WTC11 (cell line): ENCODE measurements around the gene CADM1. TPM values are rescaled to one million over a fixed set of nuclear protein-coding genes. Genes with fewer than 3 reads are reported as not detected.

Experiments
- ATAC-seq: fragments of 200-7000 bp; cut with Tn5 transposase; 2 replicates; pipeline ENCODE4 v1.10.0; 2021; ENCODE audit warnings: mild to moderate bottlenecking, moderate library complexity
- CTCF ChIA-PET: fragments of 300-600 bp; sonication (Branson Sonifier 250); formaldehyde crosslinking; loops from one replicate; lab custom pipeline; 2021; ENCODE audit warnings: antibody characterized with exemption; lab: Charles Lee
- POLR2A ChIA-PET: fragments of 350-600 bp; sonication (Branson Sonifier 250); formaldehyde crosslinking; loops from one replicate; lab custom pipeline; 2021; ENCODE audit warnings: antibody characterized with exemption; lab: Charles Lee
- DNase-seq: peaks from one replicate; pipeline ENCODE4 v3.0.0; 2021; ENCODE audit warnings: low spot score
- H3K27ac Mint-ChIP-seq: 2 replicates; pipeline ENCODE4 v1.8.0; 2021; ENCODE audit warnings: mixed read lengths
- H3K27me3 Mint-ChIP-seq: 2 replicates; pipeline ENCODE4 v1.8.0; 2021; ENCODE audit warnings: low read depth, mild to moderate bottlenecking, moderate library complexity, mixed read lengths
- H3K36me3 Mint-ChIP-seq: 2 replicates; pipeline ENCODE4 v1.8.0; 2021; ENCODE audit warnings: mixed read lengths
- H3K4me1 Mint-ChIP-seq: 2 replicates; pipeline ENCODE4 v1.8.0; 2022; ENCODE audit warnings: mixed read lengths
- H3K4me3 Mint-ChIP-seq: 2 replicates; pipeline ENCODE4 v1.8.0; 2021; ENCODE audit warnings: mild to moderate bottlenecking, moderate library complexity, mixed read lengths
- H3K9me3 Mint-ChIP-seq: 2 replicates; pipeline ENCODE4 v1.8.0; 2021; ENCODE audit warnings: mixed read lengths
- ELF4 ChIP-seq: sonication (generic); formaldehyde crosslinking; IDR thresholded peaks from 2 replicates; pipeline ENCODE4 v1.8.1; 2022; ENCODE audit warnings: low read depth, mild to moderate bottlenecking, moderate library complexity, missing genetic modification reagents
- FOXJ3 ChIP-seq: sonication (generic); formaldehyde crosslinking; IDR thresholded peaks from 2 replicates; pipeline ENCODE4 v1.9.0; 2021; ENCODE audit warnings: missing genetic modification reagents, mild to moderate bottlenecking, borderline replicate concordance
- IRF1 ChIP-seq: sonication (generic); formaldehyde crosslinking; IDR thresholded peaks from 2 replicates; pipeline ENCODE4 v1.8.0; 2023; ENCODE audit warnings: missing genetic modification reagents
- NFATC4 ChIP-seq: fragments of 250-450 bp; sonication (Bioruptor Pico); IDR thresholded peaks from 2 replicates; pipeline ENCODE4 v1.9.0; 2021; ENCODE audit warnings: mild to moderate bottlenecking
- NR2C2 ChIP-seq: sonication (generic); formaldehyde crosslinking; IDR thresholded peaks from 2 replicates; pipeline ENCODE4 v1.8.0; 2022; ENCODE audit warnings: mild to moderate bottlenecking, missing genetic modification reagents
- RELA ChIP-seq: sonication (generic); formaldehyde crosslinking; IDR thresholded peaks from 2 replicates; pipeline ENCODE4 v1.8.1; 2022; ENCODE audit warnings: missing genetic modification reagents, mild to moderate bottlenecking, borderline replicate concordance
- SP1 ChIP-seq: sonication (generic); formaldehyde crosslinking; conservative IDR thresholded peaks from 2 replicates; pipeline ENCODE4 v1.8.1; 2022; ENCODE audit warnings: missing genetic modification reagents
- ZNF121 ChIP-seq: sonication (generic); formaldehyde crosslinking; IDR thresholded peaks from 2 replicates; pipeline ENCODE4 v1.8.0; 2023; ENCODE audit warnings: missing genetic modification reagents
- ZNF232 ChIP-seq: sonication (generic); formaldehyde crosslinking; IDR thresholded peaks from 2 replicates; pipeline ENCODE4 v1.8.0; 2022; ENCODE audit warnings: mild to moderate bottlenecking, missing genetic modification reagents
- total RNA-seq: library from RNA; stranded (reverse); gene quantifications from 3 replicates; pipeline ENCODE4 v1.2.3, GENCODE V29; 2021
- TF ChIP-seq, protein P1 (sequence below): sonication (generic); formaldehyde crosslinking; IDR thresholded peaks from 2 replicates; pipeline ENCODE4 v1.8.1; 2023; ENCODE audit warnings: mild to moderate bottlenecking, missing genetic modification reagents, moderate library complexity
- TF ChIP-seq, protein P2 (sequence below): sonication (generic); formaldehyde crosslinking; IDR thresholded peaks from 2 replicates; pipeline ENCODE4 v1.8.0; 2023; ENCODE audit warnings: missing genetic modification reagents, mild to moderate bottlenecking, borderline replicate concordance
- TF ChIP-seq, protein P3 (sequence below): fragments of 250-450 bp; sonication (Bioruptor Pico); conservative IDR thresholded peaks from 2 replicates; pipeline ENCODE4 v1.9.0; 2021; ENCODE audit warnings: mild to moderate bottlenecking
- TF ChIP-seq, protein P4 (sequence below): sonication (generic); formaldehyde crosslinking; IDR thresholded peaks from 2 replicates; pipeline ENCODE4 v1.8.1; 2023; ENCODE audit warnings: mild to moderate bottlenecking, missing genetic modification reagents, borderline replicate concordance
- TF ChIP-seq, protein P5 (sequence below): sonication (generic); formaldehyde crosslinking; IDR thresholded peaks from 2 replicates; pipeline ENCODE4 v1.8.1; 2023; ENCODE audit warnings: mild to moderate bottlenecking, missing genetic modification reagents

The CADM1 gene
- total RNA-seq, 1 experiment from 2014 or later = 26.8 TPM

GRCh38 chr11:115155320-115155719 lies 348.9 kb downstream of the CADM1 start:
- no peak overlapping the region for H3K4me3 Mint-ChIP-seq
- H3K4me1 Mint-ChIP-seq = peaks cover 9% of the 10 kb centered on the region; the same call in 1 of the 2 replicates
- peaks cover 6% of the 10 kb centered on the region; the same call in 1 of the 2 replicates for H3K27me3 Mint-ChIP-seq
- TF ChIP-seq ZNF232 (CRISPR knock-in tag) (no peak), IRF1 (no peak), FOXJ3 (no peak), ZNF121 (CRISPR knock-in tag) (no peak), ELF4 (CRISPR knock-in tag) (no peak), NR2C2 (CRISPR knock-in tag) (no peak), RELA (CRISPR knock-in tag) (no peak), SP1 (CRISPR knock-in tag) (no peak), NFATC4 (no peak)
- TF ChIP-seq, protein P1, sequence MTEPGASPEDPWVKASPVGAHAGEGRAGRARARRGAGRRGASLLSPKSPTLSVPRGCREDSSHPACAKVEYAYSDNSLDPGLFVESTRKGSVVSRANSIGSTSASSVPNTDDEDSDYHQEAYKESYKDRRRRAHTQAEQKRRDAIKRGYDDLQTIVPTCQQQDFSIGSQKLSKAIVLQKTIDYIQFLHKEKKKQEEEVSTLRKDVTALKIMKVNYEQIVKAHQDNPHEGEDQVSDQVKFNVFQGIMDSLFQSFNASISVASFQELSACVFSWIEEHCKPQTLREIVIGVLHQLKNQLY (CRISPR knock-in tag) = no peak
- TF ChIP-seq, protein P2, sequence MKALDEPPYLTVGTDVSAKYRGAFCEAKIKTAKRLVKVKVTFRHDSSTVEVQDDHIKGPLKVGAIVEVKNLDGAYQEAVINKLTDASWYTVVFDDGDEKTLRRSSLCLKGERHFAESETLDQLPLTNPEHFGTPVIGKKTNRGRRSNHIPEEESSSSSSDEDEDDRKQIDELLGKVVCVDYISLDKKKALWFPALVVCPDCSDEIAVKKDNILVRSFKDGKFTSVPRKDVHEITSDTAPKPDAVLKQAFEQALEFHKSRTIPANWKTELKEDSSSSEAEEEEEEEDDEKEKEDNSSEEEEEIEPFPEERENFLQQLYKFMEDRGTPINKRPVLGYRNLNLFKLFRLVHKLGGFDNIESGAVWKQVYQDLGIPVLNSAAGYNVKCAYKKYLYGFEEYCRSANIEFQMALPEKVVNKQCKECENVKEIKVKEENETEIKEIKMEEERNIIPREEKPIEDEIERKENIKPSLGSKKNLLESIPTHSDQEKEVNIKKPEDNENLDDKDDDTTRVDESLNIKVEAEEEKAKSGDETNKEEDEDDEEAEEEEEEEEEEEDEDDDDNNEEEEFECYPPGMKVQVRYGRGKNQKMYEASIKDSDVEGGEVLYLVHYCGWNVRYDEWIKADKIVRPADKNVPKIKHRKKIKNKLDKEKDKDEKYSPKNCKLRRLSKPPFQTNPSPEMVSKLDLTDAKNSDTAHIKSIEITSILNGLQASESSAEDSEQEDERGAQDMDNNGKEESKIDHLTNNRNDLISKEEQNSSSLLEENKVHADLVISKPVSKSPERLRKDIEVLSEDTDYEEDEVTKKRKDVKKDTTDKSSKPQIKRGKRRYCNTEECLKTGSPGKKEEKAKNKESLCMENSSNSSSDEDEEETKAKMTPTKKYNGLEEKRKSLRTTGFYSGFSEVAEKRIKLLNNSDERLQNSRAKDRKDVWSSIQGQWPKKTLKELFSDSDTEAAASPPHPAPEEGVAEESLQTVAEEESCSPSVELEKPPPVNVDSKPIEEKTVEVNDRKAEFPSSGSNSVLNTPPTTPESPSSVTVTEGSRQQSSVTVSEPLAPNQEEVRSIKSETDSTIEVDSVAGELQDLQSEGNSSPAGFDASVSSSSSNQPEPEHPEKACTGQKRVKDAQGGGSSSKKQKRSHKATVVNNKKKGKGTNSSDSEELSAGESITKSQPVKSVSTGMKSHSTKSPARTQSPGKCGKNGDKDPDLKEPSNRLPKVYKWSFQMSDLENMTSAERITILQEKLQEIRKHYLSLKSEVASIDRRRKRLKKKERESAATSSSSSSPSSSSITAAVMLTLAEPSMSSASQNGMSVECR (CRISPR knock-in tag) = no peak
- TF ChIP-seq, protein P3, sequence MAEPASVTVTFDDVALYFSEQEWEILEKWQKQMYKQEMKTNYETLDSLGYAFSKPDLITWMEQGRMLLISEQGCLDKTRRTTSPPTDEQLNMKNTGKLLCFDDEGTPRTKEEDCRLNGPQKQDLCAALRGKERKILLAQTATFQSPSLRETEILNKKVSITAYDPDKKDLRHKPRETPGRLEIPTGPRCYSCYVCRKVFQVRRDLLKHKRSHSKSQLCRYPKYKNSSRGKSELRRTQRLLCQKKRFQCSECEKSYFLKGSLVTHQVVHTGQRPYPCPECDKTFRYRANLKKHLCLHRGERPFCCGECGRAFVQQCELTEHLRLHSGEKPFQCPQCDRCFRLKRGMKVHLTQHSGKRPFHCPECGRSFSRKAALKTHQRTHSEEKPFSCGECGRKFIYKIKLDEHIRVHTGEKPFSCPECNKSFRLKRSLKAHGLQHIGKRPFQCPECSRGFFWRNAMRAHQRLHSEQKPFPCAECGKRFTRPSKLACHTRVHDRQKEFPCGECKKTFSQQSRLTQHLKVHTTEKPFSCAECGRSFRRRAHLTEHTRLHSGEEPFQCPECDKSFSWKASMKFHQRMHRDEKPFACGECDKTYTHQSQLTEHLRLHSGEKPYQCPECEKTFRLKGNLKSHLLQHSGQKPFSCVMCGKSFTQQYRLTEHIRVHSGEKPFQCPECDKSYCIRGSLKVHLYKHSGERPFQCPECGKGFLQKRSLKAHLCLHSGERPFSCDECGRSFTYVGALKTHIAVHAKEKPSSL = no peak
- TF ChIP-seq, protein P4, sequence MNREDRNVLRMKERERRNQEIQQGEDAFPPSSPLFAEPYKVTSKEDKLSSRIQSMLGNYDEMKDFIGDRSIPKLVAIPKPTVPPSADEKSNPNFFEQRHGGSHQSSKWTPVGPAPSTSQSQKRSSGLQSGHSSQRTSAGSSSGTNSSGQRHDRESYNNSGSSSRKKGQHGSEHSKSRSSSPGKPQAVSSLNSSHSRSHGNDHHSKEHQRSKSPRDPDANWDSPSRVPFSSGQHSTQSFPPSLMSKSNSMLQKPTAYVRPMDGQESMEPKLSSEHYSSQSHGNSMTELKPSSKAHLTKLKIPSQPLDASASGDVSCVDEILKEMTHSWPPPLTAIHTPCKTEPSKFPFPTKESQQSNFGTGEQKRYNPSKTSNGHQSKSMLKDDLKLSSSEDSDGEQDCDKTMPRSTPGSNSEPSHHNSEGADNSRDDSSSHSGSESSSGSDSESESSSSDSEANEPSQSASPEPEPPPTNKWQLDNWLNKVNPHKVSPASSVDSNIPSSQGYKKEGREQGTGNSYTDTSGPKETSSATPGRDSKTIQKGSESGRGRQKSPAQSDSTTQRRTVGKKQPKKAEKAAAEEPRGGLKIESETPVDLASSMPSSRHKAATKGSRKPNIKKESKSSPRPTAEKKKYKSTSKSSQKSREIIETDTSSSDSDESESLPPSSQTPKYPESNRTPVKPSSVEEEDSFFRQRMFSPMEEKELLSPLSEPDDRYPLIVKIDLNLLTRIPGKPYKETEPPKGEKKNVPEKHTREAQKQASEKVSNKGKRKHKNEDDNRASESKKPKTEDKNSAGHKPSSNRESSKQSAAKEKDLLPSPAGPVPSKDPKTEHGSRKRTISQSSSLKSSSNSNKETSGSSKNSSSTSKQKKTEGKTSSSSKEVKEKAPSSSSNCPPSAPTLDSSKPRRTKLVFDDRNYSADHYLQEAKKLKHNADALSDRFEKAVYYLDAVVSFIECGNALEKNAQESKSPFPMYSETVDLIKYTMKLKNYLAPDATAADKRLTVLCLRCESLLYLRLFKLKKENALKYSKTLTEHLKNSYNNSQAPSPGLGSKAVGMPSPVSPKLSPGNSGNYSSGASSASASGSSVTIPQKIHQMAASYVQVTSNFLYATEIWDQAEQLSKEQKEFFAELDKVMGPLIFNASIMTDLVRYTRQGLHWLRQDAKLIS (CRISPR knock-in tag) = no peak
- TF ChIP-seq, protein P5, sequence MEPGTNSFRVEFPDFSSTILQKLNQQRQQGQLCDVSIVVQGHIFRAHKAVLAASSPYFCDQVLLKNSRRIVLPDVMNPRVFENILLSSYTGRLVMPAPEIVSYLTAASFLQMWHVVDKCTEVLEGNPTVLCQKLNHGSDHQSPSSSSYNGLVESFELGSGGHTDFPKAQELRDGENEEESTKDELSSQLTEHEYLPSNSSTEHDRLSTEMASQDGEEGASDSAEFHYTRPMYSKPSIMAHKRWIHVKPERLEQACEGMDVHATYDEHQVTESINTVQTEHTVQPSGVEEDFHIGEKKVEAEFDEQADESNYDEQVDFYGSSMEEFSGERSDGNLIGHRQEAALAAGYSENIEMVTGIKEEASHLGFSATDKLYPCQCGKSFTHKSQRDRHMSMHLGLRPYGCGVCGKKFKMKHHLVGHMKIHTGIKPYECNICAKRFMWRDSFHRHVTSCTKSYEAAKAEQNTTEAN = no peak
- DNase-seq = no peak
- no peaks in the 10 kb centered on the region; the same call in 1 of the 2 replicates for H3K36me3 Mint-ChIP-seq
- POLR2A ChIA-PET = interaction anchor here (0.6 kb wide), 1 partner anchor 13 kb away, joined by 9 read pairs; no protein-coding TSS in a partner anchor
- peaks cover 8% of the 10 kb centered on the region for H3K9me3 Mint-ChIP-seq
- CTCF ChIA-PET = interaction anchor here (0.7 kb wide), 1 partner anchor 993 kb away, joined by 3 read pairs; no protein-coding TSS in a partner anchor
- ATAC-seq = no peak
- H3K27ac Mint-ChIP-seq = no peak overlapping the region
